ENCODE results near the gene IL17RC. TPM values are rescaled to one million over a fixed set of nuclear protein-coding genes. Genes with fewer than 3 reads are reported as not detected.

Gene IL17RC
- total and polyA plus RNA-seq, 2 of the 8 experiments (the other 6 are each of a cell fraction or from before 2014, with no cell fraction given), result 11.8 to 13.0 TPM

- TF ChIP-seq BCL11A (IDR thresholded peaks at IDR 0.05; ENCODE audit: low read depth in 2 of 2, low read length in 2 of 2) (no peak), SAP30 (IDR thresholded peaks at IDR 0.05; ENCODE audit: insufficient read depth, insufficient replicate concordance, low read length) (no peak), SRF (IDR thresholded peaks at IDR 0.05; ENCODE audit: low read depth, low read length) (no peak), EZH2 (IDR thresholded peaks at IDR 0.05; ENCODE audit: low read depth, low read length, severe bottlenecking) (no peak), RAD21 (IDR thresholded peaks at IDR 0.05 in 1 of 2, conservative IDR thresholded peaks at IDR 0.05 in 1 of 2; ENCODE audit: low read depth in 2 of 2, low read length in 2 of 2) (no peak), CHD7 (IDR thresholded peaks at IDR 0.05; ENCODE audit: insufficient replicate concordance, low read length) (no peak), POLR2A (IDR thresholded peaks at IDR 0.05; ENCODE audit: control extremely low read depth in 1 of 2, low read depth in 2 of 2, low read length in 2 of 2) (0 out of 3 replicates have a peak, but pooled peaks of 1 of the 2 experiments have one; percentile 20), SUZ12 (IDR thresholded peaks at IDR 0.05; ENCODE audit: low read length) (no peak), BRCA1 (IDR thresholded peaks at IDR 0.05; ENCODE audit: low read depth, low read length) (no peak)
These were observed at the start of gene IL17RC (continued) for GRCh38 chr3:9916734-9917680.
